Right lobe of liver (tissue), 6 donors: ENCODE data around the gene TTBK2. TPM values are rescaled to one million over a fixed set of nuclear protein-coding genes. Genes with fewer than 3 reads are reported as not detected.

Experiments
- ATAC-seq, 4 donors: fragments of 200-7000 bp; cut with Tn5 transposase; one replicate each; pipeline ENCODE4 v1.9.1; 2020; ENCODE audit warnings: mild to moderate bottlenecking in 4 of 4, moderate library complexity in 4 of 4
- DNase-seq, 3 donors: peaks; one replicate each; pipeline ENCODE4 v3.0.0-alpha.2; 2020
- H3K27ac ChIP-seq, 3 donors: fragments of 200-600 bp; one replicate each; pipeline ENCODE4 v1.8.0; 2022
- H3K27me3 ChIP-seq, 2 donors: fragments of 200-600 bp; one replicate each; pipeline ENCODE4 v1.8.0; 2022
- H3K36me3 ChIP-seq, 4 donors: fragments of 200-600 bp; sonication (generic) in 1 of 4; one replicate each; pipeline versions ENCODE4 v1.5.1 to v1.8.0; 2017 to 2022; ENCODE audit warnings: control low read depth in 1 of 4
- H3K4me1 ChIP-seq, 4 donors: fragments of 200-600 bp; sonication (generic) in 1 of 4; one replicate each; pipeline versions ENCODE4 v1.5.1 to v1.8.0; 2017 to 2022; ENCODE audit warnings: control low read depth in 1 of 4
- H3K4me3 ChIP-seq, 3 donors: fragments of 200-600 bp; one replicate each; pipeline ENCODE4 v1.8.0; 2022
- H3K9me3 ChIP-seq, 4 donors: fragments of 200-600 bp; sonication (generic) in 1 of 4; one replicate each; pipeline versions ENCODE4 v1.5.1 to v1.8.0; 2017 to 2022; ENCODE audit warnings: control low read depth in 1 of 4
- POLR2A ChIP-seq: fragments of 450-650 bp; IDR thresholded peaks from one replicate; pipeline ENCODE4 v1.6.1; 2017; ENCODE audit warnings: antibody characterized with exemption, mild to moderate bottlenecking
- WGBS: methylation state at CpG from one replicate; pipeline ENCODE4 v1.1.6; 2018; ENCODE audit warnings: low coverage, low lambda C conversion rate; ENCODE audit not compliant: insufficient coverage; ENCODE audit errors: missing lambda C conversion rate; 5-methylcytosine and 5-hydroxymethylcytosine counted together
- intact Hi-C, 2 donors: fragments of 100-400 bp; cut with DNase I; formaldehyde crosslinking; loops; one replicate each; pipeline versions ENCODE4 v1.11.2 to v1.14.1; 2022
- total RNA-seq, 6 experiments: library from RNA; depleted of rRNA in 2 of 6; stranded (reverse); fragments of >200 nt in 2 of 6; fragmentation: NEBNext Ultra II Directional in 3 of 6; extraction: Animal tissue kit (Norgen Biotek cat#: 25700) in 3 of 6; gene quantifications; one replicate each; pipeline versions ENCODE4 v1.1.0 to v1.2.4, GENCODE V29; 2016 to 2023
- TF ChIP-seq, protein P1 (sequence below), 4 donors: fragments of 200-600 bp in 3 of 4; fragments of 450-650 bp in 1 of 4; IDR thresholded peaks; one replicate each; pipeline versions ENCODE4 v1.5.1 to v1.8.0; 2016 to 2022; ENCODE audit warnings: antibody characterized with exemption in 4 of 4, mild to moderate bottlenecking in 2 of 4
- donor health status: DM: no; HTN: yes; CAD: no.
- donor health status: DM: no; HTN: no; CAD: no.
- donor health status: DM: no; HTN: no; CAD: no.
- donor health status: DM: no; HTN: yes; CAD: no.
- donor health status: DM: no; HTN: yes; CAD: no.

The TTBK2 gene
- total RNA-seq, 6 experiments from 2014 or later = 4.9 to 6.8 (median 5.5) TPM

DNA sequence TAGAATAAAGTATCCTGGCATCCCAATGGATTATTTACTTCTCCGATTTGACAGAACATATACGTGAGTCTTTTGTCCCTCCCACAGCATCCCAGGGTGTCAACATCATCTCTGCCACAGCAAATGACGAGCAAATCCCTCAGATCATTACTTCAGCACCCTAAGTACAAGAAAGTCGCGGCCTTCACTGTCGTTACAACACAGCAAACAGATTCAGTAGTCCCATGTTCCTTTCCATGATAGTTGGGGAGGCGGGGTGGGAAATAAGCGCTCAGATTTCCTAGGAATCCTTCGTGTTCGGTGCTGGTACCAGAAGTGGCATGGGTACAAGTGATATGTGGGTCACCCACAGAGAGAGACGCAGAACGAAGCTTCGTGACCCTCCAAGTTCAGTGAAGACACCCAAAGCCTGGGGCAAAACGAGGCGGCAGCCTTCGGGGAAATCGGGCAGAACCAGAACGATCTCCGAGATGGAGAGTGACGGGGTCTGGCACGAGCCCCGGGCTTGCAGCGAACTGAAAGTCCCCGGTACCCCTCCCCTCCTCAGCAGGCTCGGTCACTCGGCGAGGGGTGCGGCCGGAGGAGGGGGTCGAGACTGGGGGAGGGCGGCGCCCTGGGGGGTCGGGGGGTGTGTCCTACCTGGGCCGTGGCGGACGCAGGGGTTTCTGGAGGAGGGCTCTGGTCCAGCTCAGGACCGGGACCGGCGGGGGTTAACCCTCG is 619 bp downstream of the TTBK2 start:
- H3K27ac ChIP-seq = peak overlapping the region; percentile 56 to 79 (median 74)
- no peaks in the 10 kb centered on the region for H3K27me3 ChIP-seq
- intact Hi-C loops = loop anchor here (10.0 kb wide), 2 partner anchors 215 to 225 kb away; no protein-coding TSS in a partner anchor
- no peak for TF ChIP-seq POLR2A
- TF ChIP-seq, protein P1, sequence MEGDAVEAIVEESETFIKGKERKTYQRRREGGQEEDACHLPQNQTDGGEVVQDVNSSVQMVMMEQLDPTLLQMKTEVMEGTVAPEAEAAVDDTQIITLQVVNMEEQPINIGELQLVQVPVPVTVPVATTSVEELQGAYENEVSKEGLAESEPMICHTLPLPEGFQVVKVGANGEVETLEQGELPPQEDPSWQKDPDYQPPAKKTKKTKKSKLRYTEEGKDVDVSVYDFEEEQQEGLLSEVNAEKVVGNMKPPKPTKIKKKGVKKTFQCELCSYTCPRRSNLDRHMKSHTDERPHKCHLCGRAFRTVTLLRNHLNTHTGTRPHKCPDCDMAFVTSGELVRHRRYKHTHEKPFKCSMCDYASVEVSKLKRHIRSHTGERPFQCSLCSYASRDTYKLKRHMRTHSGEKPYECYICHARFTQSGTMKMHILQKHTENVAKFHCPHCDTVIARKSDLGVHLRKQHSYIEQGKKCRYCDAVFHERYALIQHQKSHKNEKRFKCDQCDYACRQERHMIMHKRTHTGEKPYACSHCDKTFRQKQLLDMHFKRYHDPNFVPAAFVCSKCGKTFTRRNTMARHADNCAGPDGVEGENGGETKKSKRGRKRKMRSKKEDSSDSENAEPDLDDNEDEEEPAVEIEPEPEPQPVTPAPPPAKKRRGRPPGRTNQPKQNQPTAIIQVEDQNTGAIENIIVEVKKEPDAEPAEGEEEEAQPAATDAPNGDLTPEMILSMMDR (IDR thresholded peaks at IDR 0.05) = no peak
- H3K36me3 ChIP-seq = no peaks in the 10 kb centered on the region
- H3K4me3 ChIP-seq = peak overlapping the region; percentile 86 to 96 (median 96)
- peaks cover 0 to 7% (median 0%) of the 10 kb centered on the region in 4 donors for H3K4me1 ChIP-seq
- no peaks in the 10 kb centered on the region for H3K9me3 ChIP-seq
- 0% methylated on average over 18 of the region's 40 CpGs for WGBS
- peak; percentile 51 to 66 (median 58) for DNase-seq
- ATAC-seq = peak in 3 of 4 donors; percentile 2 to 12 (median 5)

DNA sequence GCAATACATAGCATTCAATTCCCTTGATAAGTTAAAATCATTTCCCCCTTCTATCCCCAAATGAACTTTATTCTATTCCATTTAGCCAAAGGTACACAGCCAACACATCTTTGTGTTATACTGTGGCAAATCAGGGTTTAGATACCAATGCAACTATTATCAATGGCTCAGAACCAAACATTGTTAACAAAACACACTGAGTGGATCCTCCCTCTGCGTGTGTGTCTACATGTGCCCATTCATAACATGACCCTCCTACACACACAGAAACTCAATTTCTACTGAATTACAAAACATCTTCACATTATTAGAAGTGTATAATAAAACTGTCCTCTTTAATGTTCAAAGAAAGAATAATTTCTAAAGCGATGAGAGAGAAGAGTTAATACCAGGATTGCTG is 1.3 kb downstream of the TTBK2 start:
- H3K27ac ChIP-seq = no peak overlapping the region
- H3K4me1 ChIP-seq = peaks cover 0 to 7% (median 0%) of the 10 kb centered on the region in 4 donors
- no peaks in the 10 kb centered on the region for H3K9me3 ChIP-seq
- ATAC-seq = no peak
- H3K27me3 ChIP-seq = no peaks in the 10 kb centered on the region
- no peak for TF ChIP-seq POLR2A
- TF ChIP-seq, protein P1 (IDR thresholded peaks at IDR 0.05) = no peak
- H3K4me3 ChIP-seq = peak overlapping the region in 2 of 3 donors; percentile 86 to 96
- no peaks in the 10 kb centered on the region for H3K36me3 ChIP-seq
- 35% methylated on average over 2 of the region's 2 CpGs for WGBS
- DNase-seq = no peak
- intact Hi-C loops = no loop called here

DNA sequence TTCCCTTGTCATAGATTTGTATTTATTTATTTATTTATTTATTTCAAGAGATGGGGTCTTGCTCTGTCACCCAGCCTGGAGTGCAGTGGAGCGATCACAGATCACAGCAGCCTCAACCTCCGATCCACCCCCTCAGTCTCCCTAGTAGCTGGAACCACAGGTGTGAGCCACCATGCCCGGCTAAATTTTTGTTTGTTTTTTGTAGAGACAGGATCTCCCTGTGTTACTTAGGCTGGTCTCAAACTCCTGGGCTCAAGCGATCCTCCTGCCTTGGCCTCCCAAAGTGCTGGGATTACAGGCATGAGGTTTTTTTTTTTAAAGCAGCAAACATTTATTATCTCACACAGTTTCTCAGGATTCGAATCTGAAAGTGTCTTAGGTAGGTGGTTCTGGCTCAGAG is 2.5 kb downstream of the TTBK2 start:
- Histone ChIP-seq H3K27me3 (no peaks in the 10 kb centered on the region), H3K9me3 (no peaks in the 10 kb centered on the region), H3K4me1 (peaks cover 0 to 7% (median 0%) of the 10 kb centered on the region in 4 donors), H3K36me3 (no peaks in the 10 kb centered on the region), H3K4me3 (no peak overlapping the region), H3K27ac (no peak overlapping the region)
- no peak for ATAC-seq
- TF ChIP-seq, protein P1 (IDR thresholded peaks at IDR 0.05) = no peak
- no peak for TF ChIP-seq POLR2A
- 69% methylated on average over 4 of the region's 5 CpGs for WGBS
- intact Hi-C loops = no loop called here
- no peak for DNase-seq

DNA sequence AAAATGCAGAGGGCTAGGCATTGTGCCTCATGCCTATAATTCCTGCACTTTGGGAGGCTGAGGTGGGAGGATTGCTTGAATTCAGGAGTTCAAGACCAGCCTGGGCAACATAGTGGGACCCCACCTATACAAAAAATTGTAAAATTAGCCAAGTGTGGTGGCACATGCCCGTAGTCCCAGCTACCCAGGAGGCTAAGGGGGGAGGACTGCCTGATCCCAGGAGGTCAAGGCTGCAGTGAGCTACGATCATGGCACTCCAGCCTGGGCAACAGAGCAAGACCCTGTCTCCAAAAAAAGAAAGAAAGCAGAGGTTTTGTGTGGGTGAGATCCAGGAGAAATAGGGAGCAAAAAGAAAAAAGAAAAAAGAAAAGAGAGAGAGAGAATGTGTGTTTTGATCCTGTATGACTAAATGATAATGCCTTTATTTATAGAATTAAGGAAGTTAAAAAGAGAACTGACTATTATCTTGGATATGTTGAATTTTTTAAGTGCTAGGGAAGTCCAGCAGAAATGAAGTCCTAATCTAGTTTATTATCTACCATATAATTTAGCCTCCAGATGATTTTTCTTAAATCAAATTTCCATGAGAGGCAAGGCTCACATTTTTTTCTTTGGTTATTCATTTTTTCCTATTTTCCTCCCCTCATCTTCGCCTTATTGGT is 4.8 kb downstream of the TTBK2 start:
- no peak for TF ChIP-seq POLR2A
- TF ChIP-seq, protein P1 (IDR thresholded peaks at IDR 0.05) = no peak

More for the DNA sequence above, 4.8 kb downstream of the TTBK2 start:
- H3K4me3 ChIP-seq = no peak overlapping the region
- H3K27me3 ChIP-seq = no peaks in the 10 kb centered on the region
- intact Hi-C loops = no loop called here
- H3K4me1 ChIP-seq = peaks cover 0 to 7% (median 0%) of the 10 kb centered on the region in 4 donors
- 86% methylated on average over 3 of the region's 3 CpGs for WGBS
- DNase-seq (no peak), ATAC-seq (no peak)
- no peak overlapping the region for H3K27ac ChIP-seq
- no peaks in the 10 kb centered on the region for H3K9me3 ChIP-seq
- H3K36me3 ChIP-seq = no peaks in the 10 kb centered on the region
